Epithelial cell of proximal tubule (primary cell): ENCODE data around the gene CEACAM19. TPM values are rescaled to one million over a fixed set of nuclear protein-coding genes. Genes with fewer than 3 reads are reported as not detected.
"Not testable (repeated sequence)": the region's sequence is repeated elsewhere in the genome, so short reads cannot be mapped to it uniquely, and the experiment has no call there.

ENCODE experiments used
- DNase-seq: peaks from one replicate; pipeline ENCODE4 v3.0.0-alpha.2; 2011; ENCODE audit warnings: low read depth
- H3K4me3 ChIP-seq: 2 replicates; pipeline ENCODE4 v1.5.1; 2011; ENCODE audit warnings: low read depth, mild to moderate bottlenecking, low read length
- CTCF ChIP-seq: conservative IDR thresholded peaks from 2 replicates; pipeline ENCODE4 v1.5.1; 2012; ENCODE audit warnings: low read depth, mild to moderate bottlenecking, low read length
- total RNA-seq: library from RNA; depleted of rRNA; stranded (reverse); fragments of >200 nt; gene quantifications from 2 replicates; pipeline ENCODE4 v1.2.3, GENCODE V29; 2015

Gene CEACAM19
- total RNA-seq, 1 donor from 2014 or later: 2.7 TPM

GRCh38 chr19:44663996-44664395 lies 7.3 kb upstream of the CEACAM19 start:
- no peak for DNase-seq
- no peak for TF ChIP-seq CTCF
- H3K4me3 ChIP-seq: no peak overlapping the region

GRCh38 chr19:44664976-44665375 lies 6.3 kb upstream of the CEACAM19 start:
- TF ChIP-seq CTCF: no peak
- no peak overlapping the region for H3K4me3 ChIP-seq
- DNase-seq: no peak

GRCh38 chr19:44666852-44667556 lies 4.3 kb upstream of the CEACAM19 start:
- no peak for DNase-seq
- no peak for TF ChIP-seq CTCF
- H3K4me3 ChIP-seq: no peak overlapping the region

GRCh38 chr19:44668985-44669764 lies 2.1 kb upstream of the CEACAM19 start:
- DNase-seq: no peak
- H3K4me3 ChIP-seq: no peak overlapping the region
- no peak for TF ChIP-seq CTCF

GRCh38 chr19:44670027-44670426 lies 1.3 kb upstream of the CEACAM19 start:
- not testable (repeated sequence) for DNase-seq, H3K4me3 ChIP-seq

- no peak overlapping the region for H3K4me3 ChIP-seq
- DNase-seq: no peak
- TF ChIP-seq CTCF: no peak
Measured at GRCh38 chr19:44672226-44672625, 944 bp downstream of the CEACAM19 start.

GRCh38 chr19:44673510-44673909 lies 2.2 kb downstream of the CEACAM19 start:
- TF ChIP-seq CTCF: no peak
- H3K4me3 ChIP-seq: no peak overlapping the region
- no peak for DNase-seq
